Mesothelial cell of epicardium (in vitro differentiated cells): ENCODE results near the gene PYCARD. TPM values are rescaled to one million over a fixed set of nuclear protein-coding genes. Genes with fewer than 3 reads are reported as not detected.

Experiments used
- DNase-seq, 2 experiments: peaks; one replicate each; pipeline ENCODE4 v3.0.0; 2021; ENCODE audit warnings: low spot score in 2 of 2; ENCODE audit not compliant: unreplicated experiment in 2 of 2
- H3K27ac Mint-ChIP-seq: 2 replicates; pipeline ENCODE4 v1.8.0; 2021; ENCODE audit warnings: mixed read lengths
- H3K27me3 Mint-ChIP-seq: 2 replicates; pipeline ENCODE4 v1.8.0; 2021; ENCODE audit warnings: low read depth, mixed read lengths
- H3K36me3 Mint-ChIP-seq: 2 replicates; pipeline ENCODE4 v1.8.0; 2021; ENCODE audit warnings: mixed read lengths
- H3K4me1 Mint-ChIP-seq: 2 replicates; pipeline ENCODE4 v1.8.0; 2021; ENCODE audit warnings: mixed read lengths
- H3K4me3 Mint-ChIP-seq: 2 replicates; pipeline ENCODE4 v1.8.0; 2021; ENCODE audit warnings: mild to moderate bottlenecking, moderate library complexity, mixed read lengths
- H3K9me3 Mint-ChIP-seq: 2 replicates; pipeline ENCODE4 v1.8.0; 2021; ENCODE audit warnings: mixed read lengths
- CTCF ChIP-seq: fragments of 200-600 bp; sonication (generic); IDR thresholded peaks from one replicate; pipeline ENCODE4 v1.5.0; 2021; ENCODE audit warnings: antibody characterized with exemption; ENCODE audit not compliant: unreplicated experiment
- total RNA-seq: library from RNA; stranded (reverse); gene quantifications from 3 replicates; pipeline ENCODE4 v1.2.1, GENCODE V29; 2021

The PYCARD gene
- total RNA-seq, 1 donor from 2014 or later: 6.5 TPM

GRCh38 chr16:31225193-31225592, 22.6 kb upstream of the PYCARD start:
- Mint-ChIP-seq H3K27me3 (peaks cover 20% of the 10 kb centered on the region), H3K27ac (no peak overlapping the region), H3K9me3 (no peaks in the 10 kb centered on the region), H3K4me1 (peaks cover 3% of the 10 kb centered on the region), H3K4me3 (no peak overlapping the region), H3K36me3 (no peaks in the 10 kb centered on the region)
- DNase-seq: no peak
- no peak for TF ChIP-seq CTCF

DNA sequence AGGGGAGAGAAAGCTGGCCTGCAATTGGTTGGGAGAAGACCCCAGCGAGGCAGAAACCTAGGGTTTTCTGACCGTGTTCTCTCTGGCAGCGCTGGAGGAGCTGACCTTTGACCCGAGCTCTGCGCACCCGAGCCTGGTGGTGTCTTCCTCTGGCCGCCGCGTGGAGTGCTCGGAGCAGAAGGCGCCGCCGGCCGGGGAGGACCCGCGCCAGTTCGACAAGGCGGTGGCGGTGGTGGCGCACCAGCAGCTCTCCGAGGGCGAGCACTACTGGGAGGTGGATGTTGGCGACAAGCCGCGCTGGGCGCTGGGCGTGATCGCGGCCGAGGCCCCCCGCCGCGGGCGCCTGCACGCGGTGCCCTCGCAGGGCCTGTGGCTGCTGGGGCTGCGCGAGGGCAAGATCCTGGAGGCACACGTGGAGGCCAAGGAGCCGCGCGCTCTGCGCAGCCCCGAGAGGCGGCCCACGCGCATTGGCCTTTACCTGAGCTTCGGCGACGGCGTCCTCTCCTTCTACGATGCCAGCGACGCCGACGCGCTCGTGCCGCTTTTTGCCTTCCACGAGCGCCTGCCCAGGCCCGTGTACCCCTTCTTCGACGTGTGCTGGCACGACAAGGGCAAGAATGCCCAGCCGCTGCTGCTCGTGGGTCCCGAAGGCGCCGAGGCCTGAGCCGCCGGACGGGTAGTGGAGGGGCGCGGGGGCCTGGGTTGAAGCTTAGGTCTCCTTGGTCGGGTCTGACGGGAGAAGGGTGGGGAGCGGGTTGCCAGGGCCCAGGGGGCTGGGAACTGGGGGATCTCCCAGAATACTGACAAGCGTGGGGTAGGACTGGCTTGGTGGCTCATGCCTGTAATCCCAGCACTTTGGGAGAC, 21.8 kb upstream of the PYCARD start:
- Mint-ChIP-seq H3K4me3 (no peak overlapping the region), H3K9me3 (no peaks in the 10 kb centered on the region), H3K36me3 (no peaks in the 10 kb centered on the region), H3K27me3 (peaks cover 27% of the 10 kb centered on the region), H3K27ac (no peak overlapping the region), H3K4me1 (peaks cover 3% of the 10 kb centered on the region)
- no peak for DNase-seq
- no peak for TF ChIP-seq CTCF

DNA sequence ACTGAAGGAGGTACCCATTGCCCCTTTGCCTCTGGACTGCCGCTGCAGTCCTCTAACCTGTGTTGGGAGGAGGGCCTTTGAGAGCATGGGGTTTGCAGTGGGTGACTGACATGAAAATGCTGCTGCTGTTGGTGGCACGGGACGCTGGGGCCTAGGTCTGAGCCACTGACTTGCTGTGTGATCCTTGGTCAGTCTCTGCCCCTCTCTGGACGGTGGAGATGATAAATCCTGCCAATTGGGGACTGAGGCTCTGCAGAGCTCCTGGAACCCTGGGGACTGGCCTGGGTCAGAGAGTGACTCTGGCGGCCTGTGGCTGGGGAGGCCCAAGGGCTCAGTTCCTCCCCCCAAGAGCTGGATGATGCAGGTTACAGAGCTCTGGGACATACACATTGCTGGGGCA, 20.5 kb upstream of the PYCARD start:
- Mint-ChIP-seq H3K27me3 (peaks cover 36% of the 10 kb centered on the region), H3K36me3 (no peaks in the 10 kb centered on the region), H3K27ac (no peak overlapping the region), H3K4me3 (no peak overlapping the region), H3K4me1 (no peaks in the 10 kb centered on the region), H3K9me3 (no peaks in the 10 kb centered on the region)
- no peak for TF ChIP-seq CTCF
- DNase-seq: no peak

DNA sequence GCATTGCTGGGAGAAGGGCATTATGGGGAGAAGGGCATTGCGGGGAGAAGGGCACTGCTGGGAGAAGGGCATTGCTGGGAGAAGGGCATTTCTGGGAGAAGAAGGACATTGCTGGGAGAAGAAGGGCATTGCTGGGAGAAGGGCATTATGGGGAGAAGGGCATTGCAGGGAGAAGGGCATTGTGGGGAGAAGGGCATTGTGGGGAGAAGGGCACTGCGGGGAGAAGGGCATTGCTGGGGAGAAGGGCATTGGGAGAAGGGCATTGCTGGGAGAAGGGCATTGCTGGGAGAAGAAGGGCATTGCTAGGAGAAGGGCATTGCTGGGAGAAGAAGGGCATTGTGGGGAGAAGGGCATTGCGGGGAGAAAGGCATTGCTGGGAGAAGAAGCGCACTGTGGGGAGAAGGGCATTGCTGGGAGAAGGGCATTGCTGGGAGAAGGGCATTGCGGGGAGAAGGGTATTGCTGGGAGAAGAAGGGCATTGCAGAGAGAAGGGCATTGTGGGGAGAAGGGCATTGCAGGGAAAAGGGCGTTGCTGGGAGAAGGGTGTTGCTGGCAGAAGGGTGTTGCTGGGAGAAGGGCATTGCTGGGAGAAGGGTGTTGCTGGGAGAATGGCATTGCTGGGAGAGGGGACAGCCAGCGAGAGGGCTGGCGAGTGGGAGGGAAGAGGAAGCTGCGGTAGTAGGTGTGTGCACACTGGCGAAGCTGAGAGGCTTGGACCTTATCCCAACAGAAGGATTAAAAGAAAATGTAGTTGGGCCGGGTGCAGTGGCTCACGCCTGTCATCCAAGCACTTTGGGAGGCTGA, 19.0 kb upstream of the PYCARD start:
- DNase-seq: no peak
- H3K9me3 Mint-ChIP-seq: no peaks in the 10 kb centered on the region
- no peak overlapping the region for H3K4me3 Mint-ChIP-seq
- no peak overlapping the region for H3K27ac Mint-ChIP-seq
- peaks cover 51% of the 10 kb centered on the region for H3K27me3 Mint-ChIP-seq
- H3K36me3 Mint-ChIP-seq: no peaks in the 10 kb centered on the region
- peaks cover 3% of the 10 kb centered on the region for H3K4me1 Mint-ChIP-seq
- TF ChIP-seq CTCF: no peak

DNA sequence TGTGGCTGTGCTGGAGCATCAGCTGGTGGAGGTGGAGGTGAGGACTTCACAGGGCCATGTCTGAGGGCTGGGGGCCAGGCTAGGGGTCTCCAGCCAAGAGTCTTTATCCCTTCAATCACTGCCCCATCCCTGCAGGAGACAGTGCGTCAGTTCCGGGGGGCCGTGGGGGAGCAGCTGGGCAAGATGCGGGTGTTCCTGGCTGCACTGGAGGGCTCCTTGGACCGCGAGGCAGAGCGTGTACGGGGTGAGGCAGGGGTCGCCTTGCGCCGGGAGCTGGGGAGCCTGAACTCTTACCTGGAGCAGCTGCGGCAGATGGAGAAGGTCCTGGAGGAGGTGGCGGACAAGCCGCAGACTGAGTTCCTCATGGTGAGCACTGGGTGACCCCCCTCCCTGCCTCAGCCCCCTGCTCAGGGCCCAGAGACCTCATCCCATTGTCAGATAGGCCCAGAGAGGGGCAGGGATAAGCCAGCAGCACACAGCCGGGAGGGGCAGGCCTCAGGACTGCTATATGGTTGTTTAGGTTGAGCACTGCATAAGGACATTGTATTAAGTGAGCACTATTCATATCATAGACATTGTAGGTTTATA, 16.7 kb upstream of the PYCARD start:
- no peak for DNase-seq
- H3K36me3 Mint-ChIP-seq: no peaks in the 10 kb centered on the region
- peaks cover 70% of the 10 kb centered on the region for H3K27me3 Mint-ChIP-seq
- H3K4me3 Mint-ChIP-seq: no peak overlapping the region
- no peaks in the 10 kb centered on the region for H3K9me3 Mint-ChIP-seq
- H3K27ac Mint-ChIP-seq: no peak overlapping the region
- no peak for TF ChIP-seq CTCF
- H3K4me1 Mint-ChIP-seq: peaks cover 13% of the 10 kb centered on the region
